ENCODE measurements around the gene LCOR.

The LCOR gene

GRCh38 chr10:96988426-96988825, 156.3 kb downstream of the LCOR start:
- DNase-seq = no peak

- DNase-seq = no peak
Observed at GRCh38 chr10:96991313-96991841, 159.3 kb downstream of the LCOR start.

- no peak for DNase-seq
Observed at GRCh38 chr10:96992721-96993120, 160.6 kb downstream of the LCOR start.

DNA sequence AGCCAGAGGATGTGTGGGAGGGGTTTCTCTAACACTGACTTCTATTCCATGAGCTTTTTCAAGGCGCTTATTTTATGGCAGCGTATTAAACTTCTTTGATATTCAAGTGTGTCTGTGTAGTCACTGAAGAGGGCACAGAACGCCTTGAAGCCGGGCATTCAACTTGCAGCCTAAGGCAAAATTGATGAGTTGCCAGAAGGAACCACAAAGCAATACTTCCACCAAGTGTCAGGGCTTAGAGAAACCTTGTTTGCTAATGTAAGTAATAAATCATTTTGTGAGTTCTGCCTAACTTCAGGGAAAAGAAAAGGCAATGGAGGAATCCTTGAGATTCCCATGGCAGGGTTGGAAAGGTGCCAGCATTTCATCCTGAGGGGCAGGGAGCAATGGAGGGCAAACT, 163.8 kb downstream of the LCOR start:
- no peak for DNase-seq

DNA sequence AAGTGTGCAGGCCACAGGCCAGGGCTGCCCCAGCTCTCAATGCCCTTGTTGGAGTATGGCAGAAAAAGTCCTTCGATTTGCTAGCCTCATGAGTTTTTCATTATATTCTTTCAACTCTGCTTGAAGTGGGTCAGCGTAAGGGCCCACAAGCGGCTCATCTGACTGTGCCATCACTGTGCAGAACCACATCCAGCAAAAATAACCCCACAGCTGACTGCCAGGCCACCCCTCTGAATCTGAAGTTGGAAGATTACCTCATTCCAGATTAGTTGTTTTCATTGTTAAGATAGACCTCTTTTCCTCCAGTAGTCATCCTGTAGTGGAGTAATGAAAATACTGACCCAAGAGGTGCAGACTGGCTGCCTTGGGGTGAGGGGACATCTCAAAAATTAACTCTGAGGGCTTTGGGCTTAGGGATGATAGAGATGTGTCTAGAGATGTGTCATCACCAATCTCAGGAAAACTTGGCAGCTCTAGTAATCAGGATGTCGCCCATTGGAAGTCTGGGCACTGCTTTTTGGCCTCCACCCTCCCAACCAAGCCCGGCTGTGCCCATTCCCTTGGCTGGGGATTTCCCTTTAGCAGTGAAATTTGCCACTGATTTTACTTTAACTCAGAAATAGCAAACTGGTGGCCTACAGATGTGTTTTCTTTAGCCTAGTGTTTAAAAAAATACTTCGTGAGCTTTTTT, 164.3 kb downstream of the LCOR start:
- DNase-seq = no peak

- DNase-seq = no peak
Observed at GRCh38 chr10:96998329-96998888, 166.3 kb downstream of the LCOR start.

DNA sequence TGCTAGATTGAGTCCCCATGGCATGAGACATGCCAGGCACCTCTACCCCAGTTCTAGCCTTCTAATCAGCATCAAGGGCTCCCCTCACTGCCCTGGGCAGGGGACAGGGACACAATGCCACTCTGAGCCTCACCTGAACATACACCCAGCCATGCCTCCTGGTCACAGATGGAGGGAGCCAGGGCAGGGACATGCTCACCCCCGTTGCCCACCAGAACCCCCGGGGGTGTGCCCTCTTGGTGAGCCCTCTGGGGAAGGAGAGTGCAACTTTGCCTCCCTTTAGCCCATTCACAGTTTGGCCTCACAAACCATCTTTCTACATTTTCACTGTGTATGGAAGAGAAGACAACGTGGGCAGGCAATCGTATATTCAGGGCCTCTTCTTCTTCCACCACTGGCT, 167.2 kb downstream of the LCOR start:
- DNase-seq = no peak

DNA sequence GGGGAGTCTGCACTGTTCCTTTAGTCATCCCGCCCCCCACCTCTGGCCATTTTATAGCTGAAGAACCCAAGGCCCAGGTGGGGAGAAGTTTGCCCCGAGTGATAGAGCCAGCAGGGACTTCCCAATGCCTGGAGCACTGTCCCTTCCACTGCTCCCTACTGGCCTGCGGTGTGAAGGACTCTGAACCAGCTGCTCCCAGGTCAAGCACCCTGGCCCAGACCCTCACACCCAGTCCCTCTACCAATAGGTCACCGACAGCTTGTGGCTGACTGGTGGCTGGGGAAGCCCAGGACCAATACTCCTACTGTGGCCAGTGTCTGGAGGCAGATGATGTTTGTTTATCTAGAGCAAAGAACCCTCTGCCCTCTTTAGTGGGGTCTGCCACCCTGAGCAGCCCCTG, 167.9 kb downstream of the LCOR start:
- DNase-seq = no peak

DNA sequence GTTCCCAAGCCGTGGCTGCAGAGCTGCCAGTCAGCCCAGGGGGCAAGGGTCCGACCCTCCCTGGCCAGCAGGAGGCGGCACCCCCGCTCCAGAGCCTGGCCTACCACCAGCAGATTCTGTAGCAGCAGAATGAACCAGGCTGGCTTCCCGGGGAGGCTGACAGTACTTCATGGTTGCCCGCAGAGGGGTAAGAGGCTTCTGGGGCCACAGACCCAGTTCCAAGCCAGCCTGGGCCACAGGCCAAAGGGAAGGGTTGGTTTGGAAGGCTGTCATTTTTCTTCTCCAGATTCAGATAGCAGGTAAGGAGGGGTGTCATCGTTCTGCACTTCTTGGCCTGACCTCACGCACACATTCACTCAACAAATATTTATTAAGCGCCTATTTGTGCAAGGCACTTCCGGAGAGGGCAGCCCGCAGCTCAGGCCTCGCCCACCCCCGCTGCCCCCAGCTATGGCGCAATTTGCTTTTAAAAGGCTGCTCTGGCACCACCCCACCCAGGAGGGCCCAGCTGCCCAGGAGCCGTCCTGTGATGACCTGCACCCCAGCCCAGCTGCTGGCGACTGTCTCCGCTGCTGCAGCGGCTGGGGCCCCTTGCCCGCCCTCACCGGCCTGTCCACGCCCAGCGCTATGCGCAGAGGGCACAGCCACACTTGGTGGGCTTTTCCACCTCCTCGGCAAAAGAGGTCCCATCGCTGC, 168.5 kb downstream of the LCOR start:
- DNase-seq = no peak

- no peak for DNase-seq
Observed at GRCh38 chr10:97001183-97001991, 169.3 kb downstream of the LCOR start.

- DNase-seq = no peak
Observed at GRCh38 chr10:97002670-97003069, 170.6 kb downstream of the LCOR start.

DNA sequence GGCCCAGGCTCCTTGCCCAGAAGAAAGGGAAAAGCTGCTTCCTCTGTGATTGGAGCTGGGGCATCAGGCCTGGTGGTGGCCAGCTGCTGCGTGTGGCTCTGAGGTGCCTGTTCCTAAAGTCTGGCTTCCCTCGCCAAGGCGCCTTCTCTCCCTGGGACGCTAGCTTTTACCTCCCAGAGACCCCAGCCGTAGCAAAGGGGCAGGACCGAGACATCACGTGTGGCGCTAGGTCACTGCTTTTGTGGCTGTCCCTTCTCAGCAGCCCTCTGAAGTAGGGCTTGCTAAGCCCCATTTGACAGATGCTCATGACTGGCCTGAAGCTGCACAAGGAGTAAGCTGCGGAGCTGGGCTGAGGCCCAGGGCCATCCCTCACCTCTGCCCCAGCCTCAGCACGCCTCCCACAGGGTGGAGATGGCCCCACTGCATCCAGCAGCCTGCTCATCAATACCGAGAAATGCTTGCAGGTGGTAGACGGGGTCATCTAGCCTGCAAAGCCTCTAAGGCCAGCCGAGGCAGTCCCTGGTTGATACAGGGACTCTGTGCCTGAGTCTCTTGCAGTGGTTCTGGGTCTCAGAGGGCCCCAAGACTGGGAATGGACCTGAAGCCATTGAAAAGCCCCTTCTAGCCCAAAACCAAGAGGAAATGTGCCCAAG, 171.2 kb downstream of the LCOR start:
- DNase-seq = no peak

DNA sequence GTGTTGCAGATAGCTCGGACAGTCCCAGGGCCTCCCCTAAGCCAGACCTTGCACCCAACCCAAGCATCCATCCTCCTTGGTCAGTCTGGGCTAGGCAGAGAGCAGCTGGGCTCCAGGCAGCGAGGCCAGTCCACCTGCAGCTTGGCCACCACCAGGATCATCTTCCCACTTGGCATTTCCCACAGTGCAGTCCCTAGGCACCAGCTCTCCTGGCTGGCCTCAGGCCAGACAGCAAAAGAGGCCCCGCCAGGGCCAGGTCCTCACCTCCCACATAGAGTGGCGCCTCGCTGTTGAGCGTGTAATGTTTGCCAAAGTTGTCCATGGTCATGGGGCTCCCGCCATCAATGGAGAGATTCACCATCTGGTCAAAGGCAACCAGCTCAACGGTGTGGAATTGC, 171.7 kb downstream of the LCOR start:
- no peak for DNase-seq

DNA sequence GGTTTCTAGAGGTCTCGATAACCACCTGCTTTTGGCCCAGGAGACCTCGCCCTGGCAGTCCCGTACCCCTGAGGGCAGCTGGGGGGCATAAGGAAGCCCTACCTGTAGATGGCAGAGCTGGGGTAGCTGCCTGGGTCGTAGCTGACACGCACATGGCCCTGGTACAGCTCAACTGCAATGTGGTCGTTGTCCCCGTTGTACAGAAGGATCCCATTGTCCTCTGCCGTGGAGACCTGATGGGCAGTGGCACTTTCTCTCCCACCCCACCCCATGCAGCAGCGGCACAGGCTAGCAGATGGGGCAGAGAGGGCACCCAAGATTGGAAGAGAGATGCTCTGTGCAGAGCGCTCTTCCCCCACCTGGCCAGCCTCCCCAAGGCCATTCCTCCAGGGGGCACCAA, 172.5 kb downstream of the LCOR start:
- no peak for DNase-seq

- no peak for DNase-seq
Observed at GRCh38 chr10:97005349-97005748, 173.3 kb downstream of the LCOR start.

- no peak for DNase-seq
Observed at GRCh38 chr10:97006364-97006763, 174.3 kb downstream of the LCOR start.

GRCh38 chr10:97007417-97007816, 175.3 kb downstream of the LCOR start:
- no peak for DNase-seq

GRCh38 chr10:97010695-97011206, 178.7 kb downstream of the LCOR start:
- DNase-seq = no peak

GRCh38 chr10:97011397-97011796, 179.3 kb downstream of the LCOR start:
- no peak for DNase-seq

GRCh38 chr10:97012470-97012869, 180.4 kb downstream of the LCOR start:
- no peak for DNase-seq

DNA sequence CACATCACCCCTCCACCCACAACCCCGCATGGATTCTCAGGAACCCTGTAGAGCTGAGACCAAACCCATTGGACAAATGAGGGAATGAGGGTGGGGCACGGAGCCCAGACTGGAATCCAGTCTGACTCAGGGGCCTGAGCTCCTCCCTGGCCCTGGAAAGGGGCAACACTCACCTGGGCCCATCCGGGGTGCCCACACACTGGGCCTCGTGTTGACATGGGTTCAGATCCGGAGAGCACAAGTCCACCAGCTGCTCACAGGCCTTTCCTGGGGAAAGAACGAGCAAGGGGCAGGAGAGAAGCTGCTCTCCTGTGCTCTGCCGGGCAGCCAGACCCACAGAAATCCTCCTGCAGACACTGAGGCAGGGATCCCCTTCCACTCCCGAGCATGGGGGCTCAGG, 181.5 kb downstream of the LCOR start:
- no peak for DNase-seq

DNA sequence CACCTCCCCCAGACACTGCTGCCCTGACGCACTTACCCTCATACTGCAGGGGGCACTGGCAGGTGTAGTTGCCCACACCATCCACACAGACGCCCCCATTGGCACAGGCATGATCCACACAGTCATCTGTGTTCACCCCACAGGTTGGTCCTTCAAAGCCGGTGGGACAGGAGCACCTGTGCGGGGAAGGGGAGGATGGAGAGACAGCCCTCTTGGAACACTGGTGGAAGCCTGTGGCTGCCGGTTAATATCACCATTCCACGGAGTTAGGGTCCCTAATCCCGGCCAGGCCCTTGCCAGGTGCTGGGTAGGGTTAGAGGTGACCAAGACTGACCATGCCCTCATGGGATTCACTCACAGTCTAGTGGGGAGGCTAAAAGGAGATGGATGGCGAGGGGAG, 181.9 kb downstream of the LCOR start:
- no peak for DNase-seq

All from suppressor macrophage (primary cell).